Coronary artery (tissue), 2 donors: ENCODE results near the gene UQCC2.

Experiments used
- DNase-seq: peaks from one replicate; pipeline ENCODE4 v3.0.0-alpha.2; 2017; ENCODE audit warnings: low spot score
- H3K27ac ChIP-seq, 2 donors: fragments of 200-600 bp; sonication (generic); one replicate each; pipeline ENCODE4 v1.5.1; 2016 to 2019
- H3K4me3 ChIP-seq: fragments of 200-600 bp; sonication (generic); 2 replicates; pipeline ENCODE4 v1.5.1; 2016; ENCODE audit warnings: mild to moderate bottlenecking, moderate library complexity
- TF ChIP-seq, protein P1 (sequence below): fragments of 200-600 bp; sonication (generic); IDR thresholded peaks from one replicate; pipeline ENCODE4 v1.5.1; 2019; ENCODE audit warnings: antibody characterized with exemption

The UQCC2 gene

DNA sequence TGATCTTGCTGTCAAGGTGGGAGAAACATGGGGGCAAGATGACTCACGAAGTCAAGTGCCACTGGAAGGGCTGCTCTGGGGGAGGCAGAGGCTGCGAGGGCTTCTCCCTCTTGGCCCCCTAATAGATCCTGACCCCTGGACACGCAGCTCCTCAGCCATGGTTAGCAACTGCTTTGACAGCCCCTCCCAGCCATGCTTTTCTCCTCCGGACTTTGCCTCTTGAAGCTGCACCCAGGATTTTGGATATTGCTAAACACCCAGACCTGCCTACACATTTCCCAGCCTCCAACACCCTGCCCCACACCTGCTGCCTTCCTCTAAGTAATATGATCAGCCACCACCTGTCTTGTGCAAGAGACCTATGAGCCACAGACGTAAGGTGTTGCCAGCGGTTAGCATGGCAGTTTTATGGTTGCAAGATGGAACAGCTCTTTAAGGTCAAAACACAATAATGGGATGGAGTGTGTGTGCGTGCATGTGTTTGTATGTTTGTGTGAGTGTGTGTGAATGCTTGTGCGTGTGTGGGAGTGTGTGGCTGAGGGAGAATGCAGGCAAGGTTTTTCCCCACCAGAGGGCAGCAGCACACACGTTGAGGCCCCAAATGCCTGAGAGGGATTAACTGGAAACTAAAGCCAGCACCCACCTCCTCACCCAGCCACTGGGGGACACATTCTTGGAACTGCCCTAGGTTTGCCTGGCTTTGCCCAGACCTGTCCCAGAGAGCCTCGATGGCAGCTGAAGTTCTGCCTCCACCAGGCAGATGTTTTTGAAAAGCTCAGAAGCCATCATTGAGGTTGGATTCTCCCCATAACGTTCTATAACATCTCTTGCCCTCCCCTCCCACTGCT is 32.7 kb upstream of the UQCC2 start:
- Histone ChIP-seq H3K4me3 (peak overlapping the region; percentile 45), H3K27ac (peak overlapping the region in 1 of 2 donors; percentile 90)
- no peak for DNase-seq
- TF ChIP-seq, protein P1, sequence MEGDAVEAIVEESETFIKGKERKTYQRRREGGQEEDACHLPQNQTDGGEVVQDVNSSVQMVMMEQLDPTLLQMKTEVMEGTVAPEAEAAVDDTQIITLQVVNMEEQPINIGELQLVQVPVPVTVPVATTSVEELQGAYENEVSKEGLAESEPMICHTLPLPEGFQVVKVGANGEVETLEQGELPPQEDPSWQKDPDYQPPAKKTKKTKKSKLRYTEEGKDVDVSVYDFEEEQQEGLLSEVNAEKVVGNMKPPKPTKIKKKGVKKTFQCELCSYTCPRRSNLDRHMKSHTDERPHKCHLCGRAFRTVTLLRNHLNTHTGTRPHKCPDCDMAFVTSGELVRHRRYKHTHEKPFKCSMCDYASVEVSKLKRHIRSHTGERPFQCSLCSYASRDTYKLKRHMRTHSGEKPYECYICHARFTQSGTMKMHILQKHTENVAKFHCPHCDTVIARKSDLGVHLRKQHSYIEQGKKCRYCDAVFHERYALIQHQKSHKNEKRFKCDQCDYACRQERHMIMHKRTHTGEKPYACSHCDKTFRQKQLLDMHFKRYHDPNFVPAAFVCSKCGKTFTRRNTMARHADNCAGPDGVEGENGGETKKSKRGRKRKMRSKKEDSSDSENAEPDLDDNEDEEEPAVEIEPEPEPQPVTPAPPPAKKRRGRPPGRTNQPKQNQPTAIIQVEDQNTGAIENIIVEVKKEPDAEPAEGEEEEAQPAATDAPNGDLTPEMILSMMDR = peak; percentile 73

DNA sequence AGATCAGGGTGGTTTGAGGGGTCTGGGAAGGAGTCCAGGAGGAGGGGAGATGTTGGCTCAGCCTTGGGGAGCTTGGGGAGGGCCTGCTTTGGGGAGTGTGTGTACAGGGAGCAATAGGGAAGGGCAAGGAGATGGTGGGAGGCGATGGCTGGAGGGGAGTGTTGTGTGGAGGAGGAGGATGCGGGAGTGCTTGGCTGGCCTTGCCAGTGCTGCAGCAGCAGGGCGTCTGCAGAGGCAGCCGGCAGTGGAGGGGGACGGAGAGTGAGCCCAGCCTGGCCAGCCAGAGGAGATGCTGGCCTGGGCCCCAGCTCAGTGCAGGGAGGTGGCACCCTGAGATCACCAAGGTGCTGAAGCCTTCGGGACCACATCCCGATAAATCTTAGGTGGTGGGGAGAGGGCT is 31.3 kb upstream of the UQCC2 start:
- DNase-seq = no peak
- H3K27ac ChIP-seq = no peak overlapping the region
- no peak overlapping the region for H3K4me3 ChIP-seq
- TF ChIP-seq, protein P1 = no peak

DNA sequence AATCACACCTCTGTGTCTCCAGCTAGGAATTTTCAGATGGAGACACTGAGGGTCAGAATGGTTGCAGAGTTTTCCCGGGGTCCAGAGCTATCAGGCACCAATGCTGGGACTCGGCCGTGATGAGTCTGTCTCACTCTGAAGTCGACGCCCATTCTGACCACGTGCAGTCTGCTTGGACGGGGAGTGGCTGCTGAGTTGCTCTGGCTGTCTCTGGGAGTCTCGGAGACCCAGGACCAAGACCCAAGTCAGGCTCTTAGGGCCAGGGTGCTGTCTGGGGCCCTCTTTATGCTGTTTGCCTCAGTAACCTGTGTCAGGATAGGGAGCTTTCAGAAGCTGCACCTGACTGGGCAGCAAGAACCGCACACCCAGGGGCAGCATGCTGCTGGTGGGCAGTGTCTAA is 30.6 kb upstream of the UQCC2 start:
- TF ChIP-seq, protein P1 = no peak
- no peak overlapping the region for H3K4me3 ChIP-seq
- H3K27ac ChIP-seq = no peak overlapping the region

DNA sequence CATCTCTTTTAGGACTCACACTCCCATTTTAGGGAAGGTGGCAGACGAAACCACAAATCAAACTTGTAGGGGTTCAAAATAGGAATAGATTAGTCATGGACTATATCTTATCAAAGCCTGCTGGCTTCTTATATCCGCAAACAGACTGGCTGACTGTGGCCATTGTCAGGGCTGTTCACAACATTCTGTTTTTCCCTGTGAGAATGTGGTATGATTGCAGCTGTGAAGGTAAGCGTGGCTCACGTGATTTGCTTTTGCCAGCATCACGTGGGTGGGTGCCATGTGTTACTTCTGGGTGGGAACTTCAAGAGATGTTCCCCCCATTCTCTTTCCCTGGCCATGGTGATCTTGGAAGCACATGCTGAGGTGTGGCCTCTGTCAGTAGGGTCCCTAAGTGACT is 29.3 kb upstream of the UQCC2 start:
- H3K4me3 ChIP-seq = no peak overlapping the region

More for the DNA sequence above, 30.6 kb upstream of the UQCC2 start:
- no peak for DNase-seq

DNA sequence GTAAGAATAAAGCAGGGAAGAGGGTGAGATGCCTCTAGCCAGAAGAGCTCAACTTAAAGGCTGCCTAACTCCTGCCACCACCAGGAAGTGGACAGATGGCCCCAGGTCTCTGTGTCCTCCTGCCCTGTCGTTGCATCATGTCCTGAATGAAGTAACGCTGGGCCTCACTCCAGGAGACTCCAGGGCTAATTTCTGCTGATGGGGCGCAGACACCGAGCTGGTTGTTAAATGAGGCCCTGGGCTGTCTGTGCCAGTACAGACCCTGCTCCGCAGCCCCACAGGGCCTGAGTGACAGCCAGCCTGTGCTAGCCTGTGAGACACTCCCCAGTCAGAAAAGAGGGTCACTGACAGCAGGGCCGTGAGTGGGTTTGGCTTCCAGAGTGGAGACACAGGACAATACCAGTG is 28.7 kb upstream of the UQCC2 start:
- TF ChIP-seq, protein P1 = no peak
- DNase-seq = no peak
- no peak overlapping the region for H3K4me3 ChIP-seq
- no peak overlapping the region for H3K27ac ChIP-seq

More for the DNA sequence above, 29.3 kb upstream of the UQCC2 start:
- TF ChIP-seq, protein P1 = no peak
- DNase-seq = no peak
- no peak overlapping the region for H3K27ac ChIP-seq

DNA sequence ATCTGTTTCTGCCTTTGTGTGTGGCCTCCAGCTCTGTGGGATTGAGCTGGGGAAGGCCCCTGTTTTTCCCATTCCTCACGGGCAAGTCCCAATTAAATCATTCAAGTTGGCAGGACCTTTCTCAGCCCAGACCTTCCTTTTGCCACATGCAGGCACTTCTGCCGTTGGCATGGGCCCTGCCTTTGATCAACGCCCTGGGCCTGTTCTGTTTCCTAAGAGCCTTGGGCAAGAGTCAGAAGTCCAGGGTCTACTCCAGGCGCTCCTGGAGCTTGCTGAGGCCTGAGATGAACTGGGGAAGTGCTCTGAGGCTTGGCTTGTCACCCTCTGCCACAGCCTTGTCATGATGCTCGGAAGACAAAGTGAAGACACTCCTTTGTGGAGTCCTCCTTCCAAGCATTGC is 28.1 kb upstream of the UQCC2 start:
- TF ChIP-seq, protein P1 = no peak
- no peak overlapping the region for H3K4me3 ChIP-seq
- no peak overlapping the region for H3K27ac ChIP-seq
- no peak for DNase-seq

DNA sequence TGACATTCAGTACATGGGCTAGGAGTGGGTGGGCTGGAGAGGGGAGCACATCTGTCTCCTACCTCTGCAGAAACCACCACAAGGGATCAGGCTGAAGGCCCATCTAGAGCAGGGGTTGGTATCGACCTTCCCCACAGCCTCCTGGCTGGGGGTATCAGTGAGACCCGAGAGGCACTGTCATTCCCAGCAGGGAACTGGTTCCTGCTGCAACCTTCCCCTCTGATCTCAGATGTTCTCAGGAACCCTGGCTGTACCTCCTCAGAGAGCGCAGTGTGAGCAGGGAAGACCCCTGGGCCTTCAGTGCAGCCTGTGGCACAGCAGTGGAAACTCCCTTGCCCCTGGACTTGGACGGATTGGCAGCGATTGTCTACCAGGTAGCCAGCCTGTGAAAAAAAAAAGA is 27.4 kb upstream of the UQCC2 start:
- Histone ChIP-seq H3K4me3 (no peak overlapping the region), H3K27ac (no peak overlapping the region)
- DNase-seq = no peak
- TF ChIP-seq, protein P1 = no peak
